SK-N-SH treated with all-trans-retinoic acid at 6 μM for 48 hours (cell line): ENCODE measurements around the gene MXD4.

Experiments used
- ATAC-seq: fragments of 200-7000 bp; cut with Tn5 transposase; 3 replicates; pipeline ENCODE4 v1.9.1; 2020; ENCODE audit warnings: mild to moderate bottlenecking, moderate library complexity
- ARNTL ChIP-seq: fragments of 450-650 bp; formaldehyde crosslinking; IDR thresholded peaks from 2 replicates; pipeline ENCODE4 v1.5.0; 2020; ENCODE audit warnings: low read depth, mild to moderate bottlenecking, moderate library complexity, borderline replicate concordance
- CSDC2 ChIP-seq: fragments of 250-450 bp; sonication (Bioruptor Pico); IDR thresholded peaks from 2 replicates; pipeline ENCODE4 v1.5.0; 2020; ENCODE audit warnings: mild to moderate bottlenecking, moderate library complexity
- ESRRG ChIP-seq: fragments of 250-450 bp; sonication (Bioruptor Pico); IDR thresholded peaks from 2 replicates; pipeline ENCODE4 v1.6.1; 2021; ENCODE audit warnings: mild to moderate bottlenecking
- GLIS3 ChIP-seq: fragments of 250-450 bp; sonication (Bioruptor Pico); IDR thresholded peaks from 2 replicates; pipeline ENCODE4 v1.5.0; 2020; ENCODE audit warnings: mild to moderate bottlenecking, moderate library complexity
- ISL1 ChIP-seq: fragments of 250-450 bp; sonication (Bioruptor Pico); IDR thresholded peaks from 2 replicates; pipeline ENCODE4 v2.1.2; 2022; ENCODE audit warnings: mild to moderate bottlenecking, moderate library complexity
- OSR1 ChIP-seq: fragments of 250-450 bp; sonication (Bioruptor Pico); IDR thresholded peaks from 2 replicates; pipeline ENCODE4 v1.8.0; 2022; ENCODE audit warnings: moderate library complexity, mild to moderate bottlenecking, inconsistent platforms
- RARB ChIP-seq: fragments of 250-450 bp; sonication (Bioruptor Pico); IDR thresholded peaks from 2 replicates; pipeline ENCODE4 v1.8.0; 2021; ENCODE audit warnings: mild to moderate bottlenecking, moderate library complexity
- TCF4 ChIP-seq: fragments of 250-450 bp; sonication (Bioruptor Pico); IDR thresholded peaks from 2 replicates; pipeline ENCODE4 v1.8.0; 2021; ENCODE audit warnings: mild to moderate bottlenecking, moderate library complexity, borderline replicate concordance
- TOX ChIP-seq: fragments of 250-450 bp; sonication (Bioruptor Pico); IDR thresholded peaks from 2 replicates; pipeline ENCODE4 v1.8.0; 2021; ENCODE audit warnings: mild to moderate bottlenecking, moderate library complexity, borderline replicate concordance
- ZC3H10 ChIP-seq: fragments of 250-450 bp; sonication (Bioruptor Pico); IDR thresholded peaks from 2 replicates; pipeline ENCODE4 v1.5.1; 2021; ENCODE audit warnings: mild to moderate bottlenecking, moderate library complexity
- ZFP3 ChIP-seq: fragments of 250-450 bp; sonication (Bioruptor Pico); IDR thresholded peaks from 2 replicates; pipeline ENCODE4 v1.5.0; 2020; ENCODE audit warnings: mild to moderate bottlenecking, moderate library complexity
- ZFP30 ChIP-seq: fragments of 450-650 bp; formaldehyde crosslinking; IDR thresholded peaks from 2 replicates; pipeline ENCODE4 v1.5.0; 2022; ENCODE audit warnings: mild to moderate bottlenecking, moderate library complexity
- ZNF565 ChIP-seq: fragments of 450-650 bp; formaldehyde crosslinking; conservative IDR thresholded peaks from 2 replicates; pipeline ENCODE4 v1.5.0; 2020; ENCODE audit warnings: low read depth, mild to moderate bottlenecking, moderate library complexity
- ZNF70 ChIP-seq: fragments of 450-650 bp; formaldehyde crosslinking; IDR thresholded peaks from 2 replicates; pipeline ENCODE4 v1.5.0; 2020; ENCODE audit warnings: mild to moderate bottlenecking, moderate library complexity
- ZNF8 ChIP-seq: fragments of 450-650 bp; formaldehyde crosslinking; IDR thresholded peaks from 2 replicates; pipeline ENCODE4 v1.5.0; 2020; ENCODE audit warnings: mild to moderate bottlenecking, moderate library complexity
- TF ChIP-seq, protein P1 (sequence below): fragments of 250-450 bp; sonication (Bioruptor Pico); IDR thresholded peaks from 2 replicates; pipeline ENCODE4 v1.5.1; 2021; ENCODE audit warnings: mild to moderate bottlenecking, moderate library complexity
- TF ChIP-seq, protein P2 (sequence below): fragments of 250-450 bp; sonication (Bioruptor Pico); IDR thresholded peaks from 2 replicates; pipeline ENCODE4 v1.8.0; 2020; ENCODE audit warnings: mild to moderate bottlenecking, moderate library complexity, borderline replicate concordance
- TF ChIP-seq, protein P3 (sequence below): fragments of 250-450 bp; sonication (Bioruptor Pico); IDR thresholded peaks from 2 replicates; pipeline ENCODE4 v1.5.0; 2020; ENCODE audit warnings: mild to moderate bottlenecking, moderate library complexity
- TF ChIP-seq, protein P4 (sequence below): fragments of 250-450 bp; sonication (Bioruptor Pico); IDR thresholded peaks from 2 replicates; pipeline ENCODE4 v1.5.1; 2020; ENCODE audit warnings: low read depth, mild to moderate bottlenecking, moderate library complexity
- TF ChIP-seq, protein P5 (sequence below): fragments of 250-450 bp; sonication (Bioruptor Pico); IDR thresholded peaks from 2 replicates; pipeline ENCODE4 v1.8.0; 2021; ENCODE audit warnings: low read depth, mild to moderate bottlenecking, moderate library complexity, borderline replicate concordance

The MXD4 gene

DNA sequence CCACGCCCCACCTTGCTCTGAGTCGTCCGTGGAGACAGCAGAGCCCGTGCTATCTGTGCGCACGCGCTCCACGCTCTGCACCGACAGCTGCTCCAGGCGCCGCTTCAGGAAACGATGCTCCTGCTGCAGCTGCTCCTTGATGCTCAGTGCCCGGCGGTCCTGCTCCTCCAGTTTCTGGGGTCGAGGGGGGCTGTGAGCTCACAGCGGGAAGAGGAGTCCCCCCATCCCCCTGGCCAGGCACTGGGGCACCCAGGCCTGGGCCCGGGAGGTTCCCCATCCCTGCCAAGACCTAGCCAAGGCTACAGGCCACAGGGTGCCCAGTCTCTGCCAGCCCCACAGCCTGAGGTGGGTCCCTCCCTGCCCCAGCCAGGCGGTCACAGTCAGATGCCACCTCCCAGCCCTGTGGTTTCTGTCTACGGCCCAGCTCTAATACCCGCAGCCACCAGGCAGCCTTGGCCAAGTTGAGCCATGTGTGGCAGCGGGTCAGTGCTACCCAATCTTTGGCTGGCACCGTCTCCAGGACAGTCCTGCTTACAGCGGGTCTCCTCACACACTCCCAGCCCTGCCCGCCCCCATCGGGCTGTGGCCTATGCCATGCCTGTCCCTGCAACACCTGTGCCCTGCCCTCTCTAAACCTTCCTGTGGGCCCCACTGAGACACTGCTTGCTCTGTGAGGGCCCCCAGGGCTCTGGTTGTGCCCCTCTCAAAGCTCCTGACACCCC is 10.7 kb downstream of the MXD4 start (continued):
- TF ChIP-seq, protein P1, sequence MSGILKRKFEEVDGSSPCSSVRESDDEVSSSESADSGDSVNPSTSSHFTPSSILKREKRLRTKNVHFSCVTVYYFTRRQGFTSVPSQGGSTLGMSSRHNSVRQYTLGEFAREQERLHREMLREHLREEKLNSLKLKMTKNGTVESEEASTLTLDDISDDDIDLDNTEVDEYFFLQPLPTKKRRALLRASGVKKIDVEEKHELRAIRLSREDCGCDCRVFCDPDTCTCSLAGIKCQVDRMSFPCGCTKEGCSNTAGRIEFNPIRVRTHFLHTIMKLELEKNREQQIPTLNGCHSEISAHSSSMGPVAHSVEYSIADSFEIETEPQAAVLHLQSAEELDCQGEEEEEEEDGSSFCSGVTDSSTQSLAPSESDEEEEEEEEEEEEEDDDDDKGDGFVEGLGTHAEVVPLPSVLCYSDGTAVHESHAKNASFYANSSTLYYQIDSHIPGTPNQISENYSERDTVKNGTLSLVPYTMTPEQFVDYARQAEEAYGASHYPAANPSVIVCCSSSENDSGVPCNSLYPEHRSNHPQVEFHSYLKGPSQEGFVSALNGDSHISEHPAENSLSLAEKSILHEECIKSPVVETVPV: no peak
- no peak for TF ChIP-seq ZNF8
- no peak for TF ChIP-seq OSR1 (CRISPR knock-in tag)
- TF ChIP-seq ZNF565 (CRISPR knock-in tag): no peak
- no peak for TF ChIP-seq CSDC2 (CRISPR knock-in tag)

DNA sequence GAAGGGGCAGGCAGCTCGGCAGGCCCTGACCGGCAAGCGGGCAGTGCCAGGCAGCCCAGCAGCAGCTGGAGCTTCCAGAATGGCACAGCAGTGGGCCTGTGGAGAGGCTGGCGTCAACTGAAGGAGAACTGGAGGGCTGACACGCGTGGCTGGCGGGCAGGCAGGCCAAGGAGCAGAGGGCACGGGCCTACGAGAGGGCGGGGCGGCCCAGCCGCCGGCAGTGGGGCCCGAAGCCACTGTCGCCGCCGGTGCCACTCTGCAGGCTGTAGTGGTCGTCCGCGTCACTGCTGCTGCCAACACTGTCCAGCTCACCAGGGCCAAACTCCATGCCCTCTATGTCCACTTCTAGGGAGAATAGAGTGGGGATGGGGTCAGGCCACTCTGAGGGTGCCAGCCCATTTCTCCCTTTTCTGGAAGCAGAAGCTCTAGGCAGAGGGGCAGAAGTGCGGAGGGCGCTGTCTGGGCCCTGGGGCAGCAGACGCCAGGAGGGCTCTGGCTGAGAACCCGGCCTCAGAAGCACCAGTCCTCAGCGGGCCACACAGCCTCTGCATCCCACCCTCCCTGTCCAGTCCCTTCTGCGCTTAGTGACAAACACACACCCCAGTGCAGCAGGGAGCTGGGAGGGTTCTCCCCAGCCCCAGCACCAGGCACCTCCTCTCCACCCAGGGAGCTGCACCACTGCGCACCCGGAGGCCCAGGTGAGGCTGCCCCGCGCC is 11.4 kb downstream of the MXD4 start:
- TF ChIP-seq ESRRG (CRISPR knock-in tag) (no peak), ZNF70 (CRISPR knock-in tag) (no peak), ZFP30 (CRISPR knock-in tag) (no peak), ZFP3 (CRISPR knock-in tag) (no peak), GLIS3 (CRISPR knock-in tag) (no peak), TCF4 (no peak)
- TF ChIP-seq, protein P1: no peak
- TF ChIP-seq, protein P2, sequence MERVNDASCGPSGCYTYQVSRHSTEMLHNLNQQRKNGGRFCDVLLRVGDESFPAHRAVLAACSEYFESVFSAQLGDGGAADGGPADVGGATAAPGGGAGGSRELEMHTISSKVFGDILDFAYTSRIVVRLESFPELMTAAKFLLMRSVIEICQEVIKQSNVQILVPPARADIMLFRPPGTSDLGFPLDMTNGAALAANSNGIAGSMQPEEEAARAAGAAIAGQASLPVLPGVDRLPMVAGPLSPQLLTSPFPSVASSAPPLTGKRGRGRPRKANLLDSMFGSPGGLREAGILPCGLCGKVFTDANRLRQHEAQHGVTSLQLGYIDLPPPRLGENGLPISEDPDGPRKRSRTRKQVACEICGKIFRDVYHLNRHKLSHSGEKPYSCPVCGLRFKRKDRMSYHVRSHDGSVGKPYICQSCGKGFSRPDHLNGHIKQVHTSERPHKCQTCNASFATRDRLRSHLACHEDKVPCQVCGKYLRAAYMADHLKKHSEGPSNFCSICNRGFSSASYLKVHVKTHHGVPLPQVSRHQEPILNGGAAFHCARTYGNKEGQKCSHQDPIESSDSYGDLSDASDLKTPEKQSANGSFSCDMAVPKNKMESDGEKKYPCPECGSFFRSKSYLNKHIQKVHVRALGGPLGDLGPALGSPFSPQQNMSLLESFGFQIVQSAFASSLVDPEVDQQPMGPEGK: no peak
- TF ChIP-seq, protein P3, sequence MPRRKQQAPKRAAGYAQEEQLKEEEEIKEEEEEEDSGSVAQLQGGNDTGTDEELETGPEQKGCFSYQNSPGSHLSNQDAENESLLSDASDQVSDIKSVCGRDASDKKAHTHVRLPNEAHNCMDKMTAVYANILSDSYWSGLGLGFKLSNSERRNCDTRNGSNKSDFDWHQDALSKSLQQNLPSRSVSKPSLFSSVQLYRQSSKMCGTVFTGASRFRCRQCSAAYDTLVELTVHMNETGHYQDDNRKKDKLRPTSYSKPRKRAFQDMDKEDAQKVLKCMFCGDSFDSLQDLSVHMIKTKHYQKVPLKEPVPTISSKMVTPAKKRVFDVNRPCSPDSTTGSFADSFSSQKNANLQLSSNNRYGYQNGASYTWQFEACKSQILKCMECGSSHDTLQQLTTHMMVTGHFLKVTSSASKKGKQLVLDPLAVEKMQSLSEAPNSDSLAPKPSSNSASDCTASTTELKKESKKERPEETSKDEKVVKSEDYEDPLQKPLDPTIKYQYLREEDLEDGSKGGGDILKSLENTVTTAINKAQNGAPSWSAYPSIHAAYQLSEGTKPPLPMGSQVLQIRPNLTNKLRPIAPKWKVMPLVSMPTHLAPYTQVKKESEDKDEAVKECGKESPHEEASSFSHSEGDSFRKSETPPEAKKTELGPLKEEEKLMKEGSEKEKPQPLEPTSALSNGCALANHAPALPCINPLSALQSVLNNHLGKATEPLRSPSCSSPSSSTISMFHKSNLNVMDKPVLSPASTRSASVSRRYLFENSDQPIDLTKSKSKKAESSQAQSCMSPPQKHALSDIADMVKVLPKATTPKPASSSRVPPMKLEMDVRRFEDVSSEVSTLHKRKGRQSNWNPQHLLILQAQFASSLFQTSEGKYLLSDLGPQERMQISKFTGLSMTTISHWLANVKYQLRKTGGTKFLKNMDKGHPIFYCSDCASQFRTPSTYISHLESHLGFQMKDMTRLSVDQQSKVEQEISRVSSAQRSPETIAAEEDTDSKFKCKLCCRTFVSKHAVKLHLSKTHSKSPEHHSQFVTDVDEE: no peak
- TF ChIP-seq, all 23 proteins: peak for 0
- no peak for ATAC-seq

DNA sequence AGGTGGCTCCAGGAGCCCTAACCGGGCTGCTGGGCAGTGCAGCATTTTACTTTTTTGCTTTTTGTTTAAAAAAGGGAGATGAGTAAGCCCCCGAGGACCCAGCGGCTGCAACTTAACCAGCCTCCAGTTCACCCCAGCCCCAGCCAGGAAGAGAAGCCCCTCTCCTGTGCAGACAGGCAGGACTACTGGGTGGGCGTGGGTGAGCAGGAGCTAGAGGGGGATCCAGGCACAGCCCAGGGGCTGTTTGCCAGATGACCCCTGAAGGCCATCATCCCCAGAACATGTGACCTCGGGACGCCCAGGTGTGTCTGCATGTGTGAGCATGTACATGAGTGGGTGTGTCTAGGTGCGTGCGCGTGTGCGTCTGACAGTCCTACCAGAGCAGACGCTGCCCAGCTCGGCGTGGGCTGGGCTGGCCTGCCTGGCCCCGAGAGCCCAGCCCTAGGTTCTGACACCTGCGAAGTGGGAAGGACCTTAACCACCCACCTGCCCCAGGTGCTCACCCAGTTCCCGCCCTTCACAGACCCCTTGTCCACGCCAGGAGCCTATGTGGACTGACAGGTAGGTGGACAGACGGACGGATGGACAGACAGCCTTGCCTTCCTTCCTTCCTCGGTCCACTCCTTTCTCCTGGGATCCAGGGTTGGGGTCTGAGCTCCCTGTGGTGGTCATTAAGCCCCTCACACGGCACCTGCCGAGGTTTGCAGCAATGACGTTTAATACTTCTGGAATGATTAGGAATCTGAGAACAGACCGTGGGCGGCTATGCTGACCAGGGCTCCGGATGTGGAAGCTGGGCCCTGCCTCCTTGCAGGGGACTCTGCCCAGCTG is 12.2 kb downstream of the MXD4 start:
- no peak for TF ChIP-seq ZC3H10
- no peak for TF ChIP-seq ISL1 (CRISPR knock-in tag)
- TF ChIP-seq, protein P4, sequence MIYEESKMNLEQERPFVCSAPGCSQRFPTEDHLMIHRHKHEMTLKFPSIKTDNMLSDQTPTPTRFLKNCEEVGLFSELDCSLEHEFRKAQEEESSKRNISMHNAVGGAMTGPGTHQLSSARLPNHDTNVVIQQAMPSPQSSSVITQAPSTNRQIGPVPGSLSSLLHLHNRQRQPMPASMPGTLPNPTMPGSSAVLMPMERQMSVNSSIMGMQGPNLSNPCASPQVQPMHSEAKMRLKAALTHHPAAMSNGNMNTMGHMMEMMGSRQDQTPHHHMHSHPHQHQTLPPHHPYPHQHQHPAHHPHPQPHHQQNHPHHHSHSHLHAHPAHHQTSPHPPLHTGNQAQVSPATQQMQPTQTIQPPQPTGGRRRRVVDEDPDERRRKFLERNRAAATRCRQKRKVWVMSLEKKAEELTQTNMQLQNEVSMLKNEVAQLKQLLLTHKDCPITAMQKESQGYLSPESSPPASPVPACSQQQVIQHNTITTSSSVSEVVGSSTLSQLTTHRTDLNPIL: no peak
- no peak for TF ChIP-seq OSR1 (CRISPR knock-in tag)
- no peak for TF ChIP-seq ARNTL
- TF ChIP-seq, protein P5, sequence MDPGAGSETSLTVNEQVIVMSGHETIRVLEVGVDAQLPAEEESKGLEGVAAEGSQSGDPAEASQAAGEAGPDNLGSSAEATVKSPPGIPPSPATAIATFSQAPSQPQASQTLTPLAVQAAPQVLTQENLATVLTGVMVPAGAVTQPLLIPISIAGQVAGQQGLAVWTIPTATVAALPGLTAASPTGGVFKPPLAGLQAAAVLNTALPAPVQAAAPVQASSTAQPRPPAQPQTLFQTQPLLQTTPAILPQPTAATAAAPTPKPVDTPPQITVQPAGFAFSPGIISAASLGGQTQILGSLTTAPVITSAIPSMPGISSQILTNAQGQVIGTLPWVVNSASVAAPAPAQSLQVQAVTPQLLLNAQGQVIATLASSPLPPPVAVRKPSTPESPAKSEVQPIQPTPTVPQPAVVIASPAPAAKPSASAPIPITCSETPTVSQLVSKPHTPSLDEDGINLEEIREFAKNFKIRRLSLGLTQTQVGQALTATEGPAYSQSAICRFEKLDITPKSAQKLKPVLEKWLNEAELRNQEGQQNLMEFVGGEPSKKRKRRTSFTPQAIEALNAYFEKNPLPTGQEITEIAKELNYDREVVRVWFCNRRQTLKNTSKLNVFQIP: no peak
- no peak for TF ChIP-seq TOX (CRISPR knock-in tag)
- no peak for TF ChIP-seq ZFP3 (CRISPR knock-in tag)
- TF ChIP-seq RARB: no peak
- TF ChIP-seq, protein P1: no peak
- no peak for TF ChIP-seq GLIS3 (CRISPR knock-in tag)
- no peak for TF ChIP-seq TCF4
- TF ChIP-seq ZNF70 (CRISPR knock-in tag): no peak
- no peak for ATAC-seq
